Bronchial epithelial cell (primary cell): ENCODE measurements around the gene FMO2. TPM values are rescaled to one million over a fixed set of nuclear protein-coding genes. Genes with fewer than 3 reads are reported as not detected.
"Not testable (repeated sequence)": the region's sequence is repeated elsewhere in the genome, so short reads cannot be mapped to it uniquely, and the experiment has no call there.

ENCODE experiments used
- DNase-seq: peaks from one replicate; pipeline ENCODE4 v3.0.0-alpha.2; 2010; ENCODE audit warnings: low read depth
- FAIRE-seq: peaks from 2 replicates; lab custom pipeline; 2011; peaks lifted over from hg19 to GRCh38; lab: Jason Lieb, UNC
- H3K27me3 ChIP-seq: 2 replicates; pipeline ENCODE4 v1.5.1; 2011; ENCODE audit warnings: low read length; ENCODE audit not compliant: control insufficient read depth, insufficient read depth
- H3K36me3 ChIP-seq: 2 replicates; pipeline ENCODE4 v1.5.1; 2011; ENCODE audit warnings: low read length; ENCODE audit not compliant: control insufficient read depth, insufficient read depth
- H3K4me3 ChIP-seq: 2 replicates; pipeline ENCODE4 v1.5.1; 2011; ENCODE audit warnings: mild to moderate bottlenecking, low read depth, low read length, control low read depth
- CTCF ChIP-seq: IDR thresholded peaks from 2 replicates; pipeline ENCODE4 v1.5.1; 2011; ENCODE audit warnings: mild to moderate bottlenecking, moderate library complexity, low read length, control low read depth, inconsistent platforms; ENCODE audit not compliant: insufficient read depth, severe bottlenecking
- total RNA-seq: library from RNA; depleted of rRNA; stranded (reverse); fragments of >200 nt; gene quantifications from 2 replicates; pipeline ENCODE4 v1.2.1, GENCODE V29; 2014

FMO2 gene
- total RNA-seq, 1 donor from 2014 or later: not detected

GRCh38 chr1:171222936-171223335, 37.8 kb downstream of the FMO2 start:
- DNase-seq (no peak), FAIRE-seq (no peak)
- no peak overlapping the region for H3K4me3 ChIP-seq
- H3K27me3 ChIP-seq: no peaks in the 10 kb centered on the region
- no peaks in the 10 kb centered on the region for H3K36me3 ChIP-seq
- TF ChIP-seq CTCF: no peak

GRCh38 chr1:171224257-171224656, 39.2 kb downstream of the FMO2 start:
- not testable (repeated sequence) for FAIRE-seq

GRCh38 chr1:171226747-171227370, 41.8 kb downstream of the FMO2 start:
- H3K4me3 ChIP-seq: no peak overlapping the region
- peak; percentile 73 for TF ChIP-seq CTCF
- DNase-seq (peak; percentile 70), FAIRE-seq (no peak)
- H3K27me3 ChIP-seq: no peaks in the 10 kb centered on the region
- H3K36me3 ChIP-seq: no peaks in the 10 kb centered on the region

More at GRCh38 chr1:171224257-171224656, 39.2 kb downstream of the FMO2 start:
- H3K4me3 ChIP-seq, H3K27me3 ChIP-seq, H3K36me3 ChIP-seq: not testable (repeated sequence)
- DNase-seq: peak; percentile 80

GRCh38 chr1:171231326-171231725, 46.2 kb downstream of the FMO2 start:
- no peaks in the 10 kb centered on the region for H3K36me3 ChIP-seq
- no peak for DNase-seq
- no peaks in the 10 kb centered on the region for H3K27me3 ChIP-seq
- no peak for FAIRE-seq
- H3K4me3 ChIP-seq: no peak overlapping the region
- TF ChIP-seq CTCF: no peak

GRCh38 chr1:171233183-171233582, 48.1 kb downstream of the FMO2 start:
- DNase-seq (no peak), FAIRE-seq (no peak)
- no peaks in the 10 kb centered on the region for H3K36me3 ChIP-seq
- TF ChIP-seq CTCF: no peak
- H3K4me3 ChIP-seq: no peak overlapping the region
- H3K27me3 ChIP-seq: no peaks in the 10 kb centered on the region

GRCh38 chr1:171236231-171236630, 51.1 kb downstream of the FMO2 start:
- FAIRE-seq: not testable (repeated sequence)

GRCh38 chr1:171243878-171244277, 58.8 kb downstream of the FMO2 start:
- Histone ChIP-seq H3K4me3 (no peak overlapping the region), H3K27me3 (peaks cover 2% of the 10 kb centered on the region), H3K36me3 (no peaks in the 10 kb centered on the region)
- no peak for DNase-seq
- no peak for TF ChIP-seq CTCF
- FAIRE-seq: no peak

More at GRCh38 chr1:171236231-171236630, 51.1 kb downstream of the FMO2 start:
- not testable (repeated sequence) for DNase-seq, H3K4me3 ChIP-seq, H3K36me3 ChIP-seq, H3K27me3 ChIP-seq
